ENCODE measurements around the gene MYEOV. TPM values are rescaled to one million over a fixed set of nuclear protein-coding genes. Genes with fewer than 3 reads are reported as not detected.

Gene MYEOV
- total and polyA plus RNA-seq, 2 of the 8 experiments (the other 6 are each of a cell fraction or from before 2014, with no cell fraction given) = 0.44 to 0.67 TPM

- TF ChIP-seq TBP (IDR thresholded peaks at IDR 0.05; ENCODE audit: low read depth, low read length) (no peak), KDM4A (IDR thresholded peaks at IDR 0.05; ENCODE audit: low read depth, low read length, severe bottlenecking) (no peak), TAF1 (IDR thresholded peaks at IDR 0.05; ENCODE audit: low read depth, low read length) (no peak), SP2 (IDR thresholded peaks at IDR 0.05; ENCODE audit: low read length) (no peak)
Observed at GRCh38 chr11:69308936-69309615, 15.1 kb downstream of the MYEOV start (continued).

All from H1 (cell line).